Smooth muscle cell (in vitro differentiated cells): Measurements from ENCODE around the gene SERPINA6. TPM values are rescaled to one million over a fixed set of nuclear protein-coding genes. Genes with fewer than 3 reads are reported as not detected.

Experiments used
- DNase-seq: peaks from one replicate; lab custom pipeline; 2025; ENCODE audit not compliant: unreplicated experiment; lab: John Stamatoyannopoulos, UW
- H2AFZ ChIP-seq: fragments of 200-600 bp; sonication (generic); 2 replicates; pipeline ENCODE4 v1.6.0; 2016; ENCODE audit warnings: antibody characterized with exemption, low read depth, mild to moderate bottlenecking
- H3F3A ChIP-seq: fragments of 200-600 bp; sonication (generic); 2 replicates; pipeline ENCODE4 v1.6.0; 2017; ENCODE audit warnings: antibody characterized with exemption, low read depth
- H3K27ac ChIP-seq: fragments of 200-600 bp; sonication (generic); 2 replicates; pipeline ENCODE4 v1.5.1; 2016; ENCODE audit warnings: low read depth, mild to moderate bottlenecking
- H3K27me3 ChIP-seq: fragments of 200-600 bp; sonication (generic); 2 replicates; pipeline ENCODE4 v1.6.1; 2016; ENCODE audit warnings: low read depth, mild to moderate bottlenecking
- H3K36me3 ChIP-seq: fragments of 200-600 bp; sonication (generic); 2 replicates; pipeline ENCODE4 v1.5.1; 2016; ENCODE audit warnings: low read depth
- H3K4me1 ChIP-seq: fragments of 200-600 bp; sonication (generic); 2 replicates; pipeline ENCODE4 v1.5.1; 2016; ENCODE audit warnings: low read depth
- H3K4me2 ChIP-seq: fragments of 200-600 bp; sonication (generic); 2 replicates; pipeline ENCODE4 v1.6.0; 2016; ENCODE audit warnings: mild to moderate bottlenecking
- H3K4me3 ChIP-seq: fragments of 200-600 bp; sonication (generic); 2 replicates; pipeline ENCODE4 v1.5.1; 2016; ENCODE audit warnings: mild to moderate bottlenecking
- H3K79me2 ChIP-seq: fragments of 200-600 bp; sonication (generic); 2 replicates; pipeline ENCODE4 v1.6.0; 2016; ENCODE audit warnings: low read depth, mild to moderate bottlenecking
- H3K9ac ChIP-seq: fragments of 200-600 bp; sonication (generic); 2 replicates; pipeline ENCODE4 v1.6.0; 2016; ENCODE audit warnings: low read depth
- H3K9me3 ChIP-seq: fragments of 200-600 bp; sonication (generic); replicated peaks from 2 replicates; pipeline ENCODE4 v1.5.1; 2016; ENCODE audit warnings: low read depth
- H4K20me1 ChIP-seq: fragments of 200-600 bp; sonication (generic); 2 replicates; pipeline ENCODE4 v1.6.0; 2016; ENCODE audit warnings: low read depth
- WGBS: methylation state at CpG from one replicate; pipeline ENCODE4 v1.1.7; 2016; ENCODE audit warnings: low lambda C conversion rate; 5-methylcytosine and 5-hydroxymethylcytosine counted together
- polyA plus RNA-seq: library from polyadenylated mRNA; unstranded; fragments of >200 nt; fragmentation: Nextera tagmentation; extraction: Ambion mirVana; gene quantifications from 2 replicates; pipeline ENCODE4 v1.2.1, GENCODE V29; 2016
- total RNA-seq: library from RNA; depleted of rRNA; stranded (reverse); fragments of >200 nt; gene quantifications from 2 replicates; pipeline ENCODE4 v1.2.3, GENCODE V29; 2014
- TF ChIP-seq, protein P1 (sequence below): fragments of 200-600 bp; sonication (generic); IDR thresholded peaks from 2 replicates; pipeline ENCODE4 v1.5.1; 2017; ENCODE audit warnings: borderline replicate concordance, mild to moderate bottlenecking, antibody characterized with exemption; ENCODE audit not compliant: insufficient read depth, poor library complexity, severe bottlenecking

The SERPINA6 gene
- total and polyA plus RNA-seq, 2 experiments from 2014 or later, result not detected

DNA sequence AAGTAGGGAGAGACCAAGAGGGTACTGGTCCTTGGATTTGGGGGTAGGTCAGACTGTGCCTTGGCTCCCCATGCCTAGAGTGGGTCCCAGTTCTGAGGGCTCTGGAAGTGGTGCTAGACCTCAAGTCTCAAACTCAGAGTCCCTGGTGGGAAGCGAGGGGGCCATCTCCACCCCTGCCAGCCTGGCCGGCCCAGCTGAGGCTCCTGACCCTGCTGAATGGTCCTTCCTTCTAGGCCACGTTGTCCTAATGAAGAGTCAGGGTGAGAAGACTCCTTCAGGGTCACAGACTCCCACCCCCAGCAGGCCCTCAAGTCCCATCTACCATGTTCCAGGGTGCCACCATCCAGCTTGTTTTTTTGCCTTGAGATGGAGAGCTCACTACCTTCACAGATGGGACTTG is 12.9 kb downstream of the SERPINA6 start:
- Histone ChIP-seq H3K9me3 (no peaks in the 10 kb centered on the region), H3K4me1 (no peaks in the 10 kb centered on the region), H2AFZ (no peak overlapping the region), H3K4me3 (no peak overlapping the region), H3F3A (no peaks in the 10 kb centered on the region), H3K27ac (no peak overlapping the region), H4K20me1 (no peaks in the 10 kb centered on the region), H3K9ac (no peak overlapping the region), H3K79me2 (no peaks in the 10 kb centered on the region), H3K4me2 (no peak overlapping the region), H3K36me3 (no peaks in the 10 kb centered on the region), H3K27me3 (no peaks in the 10 kb centered on the region)
- TF ChIP-seq, protein P1, sequence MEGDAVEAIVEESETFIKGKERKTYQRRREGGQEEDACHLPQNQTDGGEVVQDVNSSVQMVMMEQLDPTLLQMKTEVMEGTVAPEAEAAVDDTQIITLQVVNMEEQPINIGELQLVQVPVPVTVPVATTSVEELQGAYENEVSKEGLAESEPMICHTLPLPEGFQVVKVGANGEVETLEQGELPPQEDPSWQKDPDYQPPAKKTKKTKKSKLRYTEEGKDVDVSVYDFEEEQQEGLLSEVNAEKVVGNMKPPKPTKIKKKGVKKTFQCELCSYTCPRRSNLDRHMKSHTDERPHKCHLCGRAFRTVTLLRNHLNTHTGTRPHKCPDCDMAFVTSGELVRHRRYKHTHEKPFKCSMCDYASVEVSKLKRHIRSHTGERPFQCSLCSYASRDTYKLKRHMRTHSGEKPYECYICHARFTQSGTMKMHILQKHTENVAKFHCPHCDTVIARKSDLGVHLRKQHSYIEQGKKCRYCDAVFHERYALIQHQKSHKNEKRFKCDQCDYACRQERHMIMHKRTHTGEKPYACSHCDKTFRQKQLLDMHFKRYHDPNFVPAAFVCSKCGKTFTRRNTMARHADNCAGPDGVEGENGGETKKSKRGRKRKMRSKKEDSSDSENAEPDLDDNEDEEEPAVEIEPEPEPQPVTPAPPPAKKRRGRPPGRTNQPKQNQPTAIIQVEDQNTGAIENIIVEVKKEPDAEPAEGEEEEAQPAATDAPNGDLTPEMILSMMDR, result no peak
- WGBS, result 87% methylated on average over 3 of the region's 3 CpGs
- no peak for DNase-seq

DNA sequence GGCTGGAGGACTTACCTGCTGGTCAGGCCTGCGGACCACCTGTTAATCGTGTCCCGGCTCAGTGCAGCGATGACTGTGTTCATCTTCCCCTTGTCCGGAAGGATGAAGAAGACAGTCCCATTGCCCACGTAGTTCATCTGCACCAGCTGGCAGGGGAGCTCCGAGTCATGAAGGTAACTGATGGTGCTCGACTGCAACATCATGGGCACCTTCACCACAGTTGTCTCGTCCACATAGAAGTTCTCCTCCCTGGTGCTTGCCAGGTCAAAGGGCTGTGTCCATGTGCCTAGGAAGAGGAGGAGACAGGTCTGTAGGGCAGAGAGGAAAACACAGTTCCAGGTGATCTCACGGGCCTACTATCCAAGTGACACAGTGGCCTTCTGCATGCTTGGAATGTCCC is 13.4 kb downstream of the SERPINA6 start:
- Histone ChIP-seq H3K27me3 (no peaks in the 10 kb centered on the region), H3K4me1 (no peaks in the 10 kb centered on the region), H3F3A (no peaks in the 10 kb centered on the region), H3K9me3 (no peaks in the 10 kb centered on the region), H3K9ac (no peak overlapping the region), H3K36me3 (no peaks in the 10 kb centered on the region), H4K20me1 (no peaks in the 10 kb centered on the region), H3K4me2 (no peak overlapping the region), H3K79me2 (no peaks in the 10 kb centered on the region), H3K27ac (no peak overlapping the region), H3K4me3 (no peak overlapping the region), H2AFZ (no peak overlapping the region)
- 88% methylated on average over 10 of the region's 10 CpGs for WGBS
- DNase-seq, result no peak
- TF ChIP-seq, protein P1, result no peak

DNA sequence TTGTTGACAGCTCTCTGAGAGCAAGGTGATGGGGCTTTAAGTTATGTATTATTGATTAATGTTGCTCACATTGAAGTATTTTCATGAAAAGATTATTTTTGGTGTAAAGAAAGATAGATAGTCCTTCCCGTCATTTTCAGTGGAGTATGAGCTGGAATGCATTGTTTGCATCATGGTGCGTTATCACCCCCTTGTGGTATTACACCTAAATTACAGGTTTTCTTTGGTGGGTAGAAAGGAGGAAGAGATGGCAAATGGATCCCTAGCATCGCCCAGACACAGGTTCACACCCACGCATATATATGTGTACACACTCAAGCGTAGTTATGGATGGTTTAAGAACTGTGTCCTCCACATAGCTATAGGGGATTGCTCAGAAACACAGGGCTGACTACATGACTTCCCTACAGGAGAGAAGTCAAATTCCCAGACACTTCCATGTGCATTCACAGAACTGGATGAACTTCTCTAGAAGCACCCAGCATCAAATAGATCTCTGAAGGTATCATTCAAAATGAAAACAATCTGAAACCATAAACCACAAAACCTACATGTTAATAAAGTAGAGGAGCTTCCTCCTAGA is 15.6 kb downstream of the SERPINA6 start:
- Histone ChIP-seq H4K20me1 (no peaks in the 10 kb centered on the region), H3K9me3 (no peaks in the 10 kb centered on the region), H3K27ac (no peak overlapping the region), H3K79me2 (no peaks in the 10 kb centered on the region), H3K4me2 (no peak overlapping the region), H3K4me3 (no peak overlapping the region), H3F3A (no peaks in the 10 kb centered on the region), H3K9ac (no peak overlapping the region), H3K36me3 (no peaks in the 10 kb centered on the region), H2AFZ (no peak overlapping the region), H3K4me1 (no peaks in the 10 kb centered on the region), H3K27me3 (no peaks in the 10 kb centered on the region)
- 47% methylated on average over 5 of the region's 5 CpGs for WGBS
- TF ChIP-seq, protein P1, result peak; percentile 15
- DNase-seq, result no peak
